Rectal smooth muscle tissue (tissue), 1 donor: ENCODE data around the gene RRM2.

Experiments used
- H3K27ac ChIP-seq: one replicate; pipeline ENCODE4 v1.7.0; 2013; ENCODE audit warnings: low read depth, low read length, inconsistent platforms
- H3K27me3 ChIP-seq: one replicate; pipeline ENCODE4 v1.7.0; 2013; ENCODE audit warnings: low read length; ENCODE audit not compliant: control insufficient read depth, insufficient read depth
- H3K36me3 ChIP-seq: one replicate; pipeline ENCODE4 v1.7.0; 2013; ENCODE audit warnings: low read length; ENCODE audit not compliant: control insufficient read depth, insufficient read depth
- H3K4me1 ChIP-seq: one replicate; pipeline ENCODE4 v1.7.0; 2013; ENCODE audit warnings: low read length; ENCODE audit not compliant: control insufficient read depth, insufficient read depth
- H3K4me3 ChIP-seq: one replicate; pipeline ENCODE4 v1.7.0; 2013; ENCODE audit warnings: low read length
- H3K9ac ChIP-seq: one replicate; pipeline ENCODE4 v1.7.0; 2013; ENCODE audit warnings: low read length

The RRM2 gene

DNA sequence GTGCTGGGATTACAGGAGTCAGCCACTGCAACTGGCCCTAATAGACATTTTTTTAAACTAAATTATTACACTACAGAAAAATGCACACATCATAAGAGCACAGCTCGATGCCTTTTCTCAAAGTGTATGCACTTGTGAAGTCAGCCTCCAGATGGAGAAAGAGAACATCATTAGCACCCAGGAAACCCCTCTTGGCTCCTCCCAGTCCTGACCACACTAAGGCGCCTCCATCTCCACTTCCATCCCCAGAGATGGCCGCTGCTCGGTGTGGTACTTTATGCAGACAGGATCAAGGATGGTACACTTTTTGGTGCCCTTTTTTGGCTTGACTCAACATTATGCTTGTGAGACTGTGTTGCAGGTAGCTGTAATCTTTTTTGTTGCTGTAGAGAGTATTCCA is 34.8 kb downstream of the RRM2 start:
- H3K27ac ChIP-seq, result no peak overlapping the region
- no peaks in the 10 kb centered on the region for H3K36me3 ChIP-seq
- no peak overlapping the region for H3K4me3 ChIP-seq
- H3K4me1 ChIP-seq, result no peaks in the 10 kb centered on the region
- H3K9ac ChIP-seq, result no peak overlapping the region
- H3K27me3 ChIP-seq, result no peaks in the 10 kb centered on the region

DNA sequence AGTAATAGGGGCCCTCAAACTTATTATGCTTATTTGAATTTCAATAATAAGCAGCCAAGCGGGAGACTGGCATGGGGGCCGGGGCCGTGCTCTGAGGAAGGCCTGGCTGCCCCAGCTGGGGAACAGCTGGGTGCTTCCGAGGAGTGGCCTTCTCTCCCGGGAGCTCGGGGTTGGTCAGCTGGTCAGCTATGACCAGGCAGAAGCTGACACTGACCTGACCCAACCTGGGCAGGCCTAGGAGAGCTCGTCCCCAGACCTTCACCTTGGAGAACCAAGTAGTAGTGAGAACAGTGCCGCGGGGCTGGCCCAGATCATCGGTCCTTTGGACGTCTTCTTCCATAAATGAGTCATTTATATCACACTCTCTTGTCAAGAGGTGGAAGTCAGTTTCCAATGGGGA is 36.1 kb downstream of the RRM2 start:
- no peak overlapping the region for H3K9ac ChIP-seq
- no peak overlapping the region for H3K27ac ChIP-seq
- H3K27me3 ChIP-seq, result no peaks in the 10 kb centered on the region
- H3K4me3 ChIP-seq, result no peak overlapping the region
- H3K4me1 ChIP-seq, result no peaks in the 10 kb centered on the region
- H3K36me3 ChIP-seq, result no peaks in the 10 kb centered on the region

DNA sequence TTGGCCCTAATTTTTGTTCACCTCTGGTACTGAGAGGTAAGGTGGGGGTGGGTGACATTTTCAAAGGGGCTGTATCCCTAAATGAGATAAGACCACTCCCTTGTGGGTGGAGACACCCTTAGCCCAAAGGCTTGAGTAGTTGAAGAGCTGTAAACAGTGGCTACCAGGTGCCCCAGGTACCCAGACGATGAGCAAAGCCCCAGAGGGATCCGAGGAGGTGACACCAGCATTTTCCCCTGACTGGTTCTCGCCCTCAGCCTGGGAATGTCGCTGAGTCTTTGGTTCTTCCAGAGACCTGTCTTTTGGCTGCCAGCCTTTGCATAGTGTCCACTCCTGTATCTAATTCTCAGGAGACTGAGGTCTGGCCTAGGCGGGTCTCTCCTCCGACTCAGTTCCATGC is 36.5 kb downstream of the RRM2 start:
- H3K27ac ChIP-seq, result no peak overlapping the region
- no peak overlapping the region for H3K9ac ChIP-seq
- no peaks in the 10 kb centered on the region for H3K27me3 ChIP-seq
- no peaks in the 10 kb centered on the region for H3K36me3 ChIP-seq
- no peak overlapping the region for H3K4me3 ChIP-seq
- no peaks in the 10 kb centered on the region for H3K4me1 ChIP-seq

DNA sequence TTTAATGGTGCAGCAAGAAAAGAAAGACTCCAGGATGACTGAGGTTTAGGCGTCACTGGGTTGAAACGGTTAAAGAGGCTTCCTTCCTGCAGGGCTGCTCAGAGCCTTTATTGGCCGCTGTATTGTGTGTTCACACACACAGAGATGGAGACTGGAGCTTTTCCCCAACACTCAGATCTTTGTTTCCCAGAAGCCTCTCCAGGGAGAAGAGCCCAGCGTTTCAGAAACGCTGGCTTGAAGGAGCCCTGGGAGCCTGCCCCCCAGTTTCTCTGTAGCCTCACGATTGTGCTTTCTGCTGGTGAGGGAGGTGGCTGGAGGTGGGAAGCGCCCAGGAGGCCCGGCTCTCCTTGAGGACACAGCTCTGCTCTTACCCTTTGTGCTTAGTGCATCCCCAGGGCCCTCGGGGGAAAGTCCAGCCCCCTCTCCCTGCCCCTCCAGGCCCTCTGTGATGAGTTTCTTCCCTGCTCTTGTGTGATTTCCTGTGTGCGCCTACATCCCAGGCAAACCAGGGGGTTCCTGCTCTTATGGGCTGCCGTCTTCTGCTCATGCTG is 37.1 kb downstream of the RRM2 start:
- H3K4me1 ChIP-seq, result no peaks in the 10 kb centered on the region
- no peak overlapping the region for H3K9ac ChIP-seq
- H3K27me3 ChIP-seq, result no peaks in the 10 kb centered on the region
- H3K4me3 ChIP-seq, result no peak overlapping the region
- no peak overlapping the region for H3K27ac ChIP-seq
- H3K36me3 ChIP-seq, result no peaks in the 10 kb centered on the region

DNA sequence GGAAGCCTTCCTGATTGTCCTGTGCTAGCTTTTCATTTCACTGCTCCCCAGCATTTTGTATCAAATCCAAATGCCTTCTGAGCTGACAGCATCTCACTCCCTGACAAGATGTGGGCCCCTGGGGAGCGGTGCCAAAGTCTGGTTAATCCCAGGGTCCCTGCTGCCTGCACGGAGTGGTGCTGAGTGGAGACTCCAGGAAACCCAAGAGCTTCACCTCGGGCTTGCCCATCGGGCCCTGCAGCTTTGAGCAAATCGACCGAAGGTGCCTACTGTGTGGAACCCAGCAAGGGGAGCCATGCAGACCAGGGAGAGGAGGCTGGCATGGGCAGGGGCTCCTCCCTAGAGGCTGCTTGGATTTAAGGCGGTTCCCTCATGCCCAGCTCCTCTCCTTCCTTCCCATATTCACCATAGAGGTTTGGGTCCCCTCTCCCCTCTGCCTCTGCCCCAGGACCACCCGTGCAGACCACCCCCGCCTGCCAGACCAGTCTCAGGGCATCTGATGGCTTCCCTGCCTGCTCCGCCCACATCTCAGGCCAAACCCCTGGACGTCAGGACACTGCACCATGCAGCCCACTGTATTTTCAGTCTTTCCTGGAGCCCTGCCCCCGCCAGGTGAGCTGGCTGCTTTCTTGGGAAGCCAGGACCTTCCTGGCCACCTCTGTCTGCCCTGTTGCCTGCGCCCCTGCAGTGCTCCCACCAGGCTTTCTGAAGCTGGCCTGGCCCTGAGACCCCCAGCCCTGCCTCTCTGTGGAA is 37.8 kb downstream of the RRM2 start:
- Histone ChIP-seq H3K9ac (no peak overlapping the region), H3K4me1 (no peaks in the 10 kb centered on the region), H3K27me3 (no peaks in the 10 kb centered on the region), H3K4me3 (no peak overlapping the region), H3K36me3 (no peaks in the 10 kb centered on the region), H3K27ac (no peak overlapping the region)

DNA sequence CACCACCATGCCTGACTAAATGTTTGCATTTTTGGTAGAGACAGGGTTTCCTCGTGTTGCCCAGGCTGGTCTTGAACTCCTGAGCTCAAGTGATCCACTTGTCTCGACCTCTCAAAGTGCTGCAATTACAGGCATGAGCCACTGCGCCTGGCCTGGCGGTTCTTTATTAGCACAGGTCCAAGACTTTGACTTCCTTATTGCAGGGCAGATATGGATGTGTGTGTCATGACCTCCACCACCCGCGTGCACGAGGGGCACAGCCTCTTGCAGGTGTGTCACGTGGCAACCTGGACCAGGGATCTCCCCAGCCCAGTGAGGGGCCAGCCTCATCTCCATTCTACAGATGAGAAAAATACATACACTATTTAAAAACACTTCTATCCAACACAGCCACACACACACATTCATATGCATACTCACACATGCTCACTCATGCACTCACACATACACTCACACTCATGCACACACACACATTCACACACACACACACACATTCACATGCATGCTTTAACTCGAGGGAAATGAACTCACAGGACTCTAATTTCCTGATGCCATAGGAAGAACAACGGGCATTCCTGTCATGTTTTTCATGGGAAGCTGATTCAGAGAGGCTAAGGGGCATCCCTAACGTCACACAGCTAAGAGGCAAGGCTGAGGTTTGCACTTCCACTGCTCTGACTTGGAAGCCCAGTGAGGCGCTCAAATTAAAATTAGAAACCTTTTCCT is 38.8 kb downstream of the RRM2 start:
- Histone ChIP-seq H3K4me3 (no peak overlapping the region), H3K9ac (no peak overlapping the region), H3K27me3 (no peaks in the 10 kb centered on the region), H3K4me1 (no peaks in the 10 kb centered on the region), H3K27ac (no peak overlapping the region), H3K36me3 (no peaks in the 10 kb centered on the region)

DNA sequence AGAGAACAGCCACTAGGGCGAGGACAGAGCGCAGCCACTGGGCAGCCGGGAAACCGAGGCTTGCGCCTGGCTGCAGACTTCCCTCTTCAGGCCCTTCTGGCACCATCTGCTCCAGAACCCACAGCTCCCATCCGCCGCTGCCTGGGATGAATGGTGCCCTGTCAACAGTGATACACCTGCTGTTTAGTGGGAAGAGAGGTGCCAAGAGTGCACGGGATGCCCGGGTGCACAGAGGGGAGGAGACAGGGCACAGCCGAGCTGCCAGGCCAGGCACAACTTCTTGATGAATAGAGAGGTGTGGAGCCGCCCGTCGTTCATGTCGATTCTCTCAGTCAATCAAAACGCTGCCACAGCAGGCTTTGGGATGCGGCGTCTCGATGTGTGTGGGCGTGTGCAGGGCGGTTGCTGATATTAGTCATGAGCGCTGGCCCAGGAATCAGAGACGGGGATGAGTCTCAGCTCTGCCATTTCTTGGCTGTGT is 39.5 kb downstream of the RRM2 start:
- no peaks in the 10 kb centered on the region for H3K36me3 ChIP-seq
- H3K4me3 ChIP-seq, result no peak overlapping the region
- no peaks in the 10 kb centered on the region for H3K27me3 ChIP-seq
- H3K27ac ChIP-seq, result no peak overlapping the region
- H3K9ac ChIP-seq, result no peak overlapping the region
- H3K4me1 ChIP-seq, result no peaks in the 10 kb centered on the region

DNA sequence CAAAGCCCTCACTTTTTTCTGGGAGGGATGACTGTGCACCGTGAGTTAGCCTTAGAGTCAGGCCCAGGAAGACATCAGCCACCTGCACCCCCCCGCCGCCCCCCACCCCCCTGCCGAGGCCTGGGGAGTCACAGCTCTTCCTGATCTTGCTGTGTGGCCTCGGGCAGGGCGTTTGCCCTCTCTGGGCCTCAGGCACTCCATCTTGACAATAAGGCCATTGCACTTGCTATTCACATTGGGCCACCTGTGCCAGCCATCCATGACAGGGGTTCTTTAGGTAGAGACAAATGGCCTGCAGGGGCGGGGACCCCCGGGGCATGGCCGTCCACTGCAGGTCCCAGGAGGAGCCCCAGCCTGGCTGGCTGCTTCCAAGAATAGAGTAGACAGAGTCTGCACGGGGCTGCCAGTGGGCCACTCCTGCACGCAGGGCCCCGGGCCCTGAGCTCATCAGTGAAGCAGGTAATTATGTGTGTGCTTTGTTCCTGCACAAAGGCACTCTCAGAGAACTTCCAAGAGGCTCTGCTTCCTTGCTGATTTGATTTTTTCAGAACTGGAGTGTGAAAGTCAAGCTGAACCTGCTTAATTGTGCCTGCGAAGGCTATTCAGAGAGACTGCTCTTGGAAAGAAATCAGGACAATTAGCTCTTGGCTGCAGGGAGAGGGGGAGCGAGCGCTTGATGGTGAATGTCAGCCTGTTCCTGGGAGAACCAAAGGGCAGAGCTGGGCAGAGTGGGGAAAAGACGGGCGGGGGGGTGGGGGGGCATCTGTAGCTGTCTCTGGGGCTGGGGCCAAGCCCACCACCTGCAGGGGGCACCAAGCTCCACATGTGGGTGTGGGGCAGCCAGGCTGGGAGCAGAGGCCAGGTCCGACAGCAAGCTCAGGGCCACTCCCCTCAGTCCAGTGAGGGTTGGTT is 40.3 kb downstream of the RRM2 start:
- no peaks in the 10 kb centered on the region for H3K36me3 ChIP-seq
- H3K4me3 ChIP-seq, result no peak overlapping the region
- no peaks in the 10 kb centered on the region for H3K27me3 ChIP-seq
- H3K27ac ChIP-seq, result no peak overlapping the region
- no peak overlapping the region for H3K9ac ChIP-seq
- no peaks in the 10 kb centered on the region for H3K4me1 ChIP-seq

DNA sequence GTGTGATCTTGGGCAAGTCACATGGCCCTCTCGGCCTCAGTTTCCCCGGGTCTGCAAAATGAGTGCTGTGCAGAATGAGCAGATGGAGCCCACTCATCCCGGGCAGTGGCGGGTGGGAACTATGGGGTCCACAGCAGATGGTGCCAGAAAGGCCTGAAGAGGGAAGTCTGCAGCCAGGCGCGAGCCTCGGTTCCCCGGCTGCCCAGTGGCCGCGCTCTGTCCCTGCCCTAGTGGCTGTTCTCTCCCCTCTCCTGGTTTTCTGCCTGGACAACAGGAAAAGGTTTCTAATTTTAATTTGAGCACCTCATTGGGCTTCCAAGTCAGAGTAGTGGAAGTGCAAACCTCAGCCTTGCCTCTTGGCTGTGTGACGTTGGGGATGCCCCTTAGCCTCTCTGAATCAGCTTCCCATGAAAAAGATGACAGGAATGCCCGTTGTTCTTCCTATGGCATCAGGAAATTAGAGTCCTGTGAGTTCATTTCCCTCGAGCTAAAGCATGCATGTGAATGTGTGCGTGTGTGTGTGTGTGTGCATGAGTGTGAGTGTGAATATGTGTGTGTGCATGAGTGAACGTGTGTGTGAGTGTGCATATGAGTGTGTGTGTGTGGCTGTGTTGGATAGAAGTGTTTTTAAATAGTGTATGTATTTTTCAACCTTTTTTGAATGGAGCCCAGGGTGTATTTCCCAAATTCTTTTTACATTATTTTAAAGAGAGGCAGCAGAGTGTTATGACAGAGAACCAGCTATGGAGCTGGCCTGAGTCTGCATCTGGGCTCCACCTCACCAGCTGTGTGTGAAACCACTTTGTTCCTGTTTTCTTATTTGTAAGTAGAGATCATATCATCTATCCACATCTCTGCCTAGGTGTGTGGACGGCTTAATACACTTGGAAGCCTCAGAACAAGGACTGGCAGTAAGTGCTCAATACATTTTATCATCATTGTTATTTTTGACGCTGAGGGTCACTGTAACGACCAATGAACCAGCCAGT is 41.3 kb downstream of the RRM2 start:
- Histone ChIP-seq H3K4me3 (no peak overlapping the region), H3K36me3 (no peaks in the 10 kb centered on the region), H3K27me3 (no peaks in the 10 kb centered on the region), H3K4me1 (no peaks in the 10 kb centered on the region), H3K9ac (no peak overlapping the region), H3K27ac (no peak overlapping the region)

DNA sequence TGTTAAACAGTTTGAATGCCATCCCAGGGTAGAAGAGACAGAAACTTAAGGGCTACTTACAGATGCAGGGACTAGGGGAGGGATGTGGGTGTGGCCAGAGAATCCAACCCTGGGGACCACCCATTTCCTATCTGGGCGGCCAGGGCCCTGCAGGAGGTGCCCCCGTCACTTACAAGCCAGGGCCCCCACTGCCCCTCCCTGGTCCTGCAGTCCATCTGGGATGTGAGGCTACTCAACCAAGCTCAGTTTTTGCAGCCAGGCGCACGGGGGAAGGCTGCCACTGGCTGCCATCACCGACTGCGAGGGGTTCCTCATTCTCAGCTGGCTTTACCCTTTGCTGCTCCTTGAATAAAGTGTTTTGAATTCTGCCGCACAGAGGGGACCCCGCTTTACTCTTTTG is 42.1 kb downstream of the RRM2 start:
- Histone ChIP-seq H3K9ac (no peak overlapping the region), H3K4me1 (no peaks in the 10 kb centered on the region), H3K27me3 (no peaks in the 10 kb centered on the region), H3K27ac (no peak overlapping the region), H3K4me3 (no peak overlapping the region), H3K36me3 (no peaks in the 10 kb centered on the region)

DNA sequence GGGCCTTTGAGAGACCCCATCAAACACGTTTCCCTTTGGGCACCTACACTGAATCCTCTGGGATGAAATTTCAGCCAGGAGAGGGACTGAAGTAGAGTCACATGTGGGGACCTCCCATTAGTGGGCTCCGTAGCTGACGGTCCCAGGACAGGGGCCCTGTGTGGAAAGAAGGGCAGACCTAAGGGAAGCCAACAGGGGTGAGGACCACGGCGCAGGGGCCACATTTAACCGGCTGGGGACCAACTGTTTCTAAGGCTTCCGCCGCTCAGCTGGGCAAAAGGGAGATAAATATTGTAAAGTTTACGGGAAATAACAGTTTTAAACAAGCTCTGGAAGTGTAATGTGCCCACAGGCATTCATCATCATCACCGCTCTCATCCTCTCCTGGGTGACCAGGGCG is 42.7 kb downstream of the RRM2 start:
- no peaks in the 10 kb centered on the region for H3K36me3 ChIP-seq
- no peaks in the 10 kb centered on the region for H3K27me3 ChIP-seq
- no peak overlapping the region for H3K4me3 ChIP-seq
- H3K27ac ChIP-seq, result no peak overlapping the region
- H3K9ac ChIP-seq, result no peak overlapping the region
- H3K4me1 ChIP-seq, result no peaks in the 10 kb centered on the region
